Endodermal cell (in vitro differentiated cells): ENCODE results near the gene LIPK. TPM values are rescaled to one million over a fixed set of nuclear protein-coding genes. Genes with fewer than 3 reads are reported as not detected.

ENCODE experiments used
- DNase-seq: peaks from one replicate; pipeline ENCODE4 v3.0.0-alpha.2; 2017
- H3K27ac ChIP-seq: 2 replicates; pipeline ENCODE4 v1.5.1; 2013; ENCODE audit warnings: mild to moderate bottlenecking, low read depth, low read length, moderate library complexity
- H3K27me3 ChIP-seq: 2 replicates; pipeline ENCODE4 v1.6.1; 2013; ENCODE audit warnings: mild to moderate bottlenecking, low read length, moderate library complexity; ENCODE audit not compliant: insufficient read depth, control insufficient read depth, poor library complexity, severe bottlenecking
- H3K36me3 ChIP-seq: 2 replicates; pipeline ENCODE4 v1.7.0; 2013; ENCODE audit warnings: mild to moderate bottlenecking, low read length, moderate library complexity; ENCODE audit not compliant: control insufficient read depth, insufficient read depth
- H3K4me1 ChIP-seq: one replicate; pipeline ENCODE4 v1.7.0; 2013; ENCODE audit warnings: low read length; ENCODE audit not compliant: control insufficient read depth, insufficient read depth
- H3K4me3 ChIP-seq: 2 replicates; pipeline ENCODE4 v1.5.1; 2013; ENCODE audit warnings: mild to moderate bottlenecking, low read length, moderate library complexity
- H3K9ac ChIP-seq: 2 replicates; pipeline ENCODE4 v1.6.1; 2013; ENCODE audit warnings: mild to moderate bottlenecking, low read length, moderate library complexity; ENCODE audit not compliant: poor library complexity, severe bottlenecking; ENCODE audit errors: extremely low read depth
- H3K9me3 ChIP-seq: 2 replicates; pipeline ENCODE4 v1.6.1; 2013; ENCODE audit warnings: mild to moderate bottlenecking, low read length, moderate library complexity; ENCODE audit not compliant: control insufficient read depth
- H3K27ac Mint-ChIP-seq: 2 replicates; pipeline ENCODE4 v1.8.0; 2020; ENCODE audit warnings: mixed read lengths
- H3K27me3 Mint-ChIP-seq: 2 replicates; pipeline ENCODE4 v1.8.0; 2021; ENCODE audit warnings: mild to moderate bottlenecking, mixed read lengths; ENCODE audit not compliant: insufficient read depth
- H3K36me3 Mint-ChIP-seq: 2 replicates; pipeline ENCODE4 v1.8.0; 2020; ENCODE audit warnings: low read depth, mixed read lengths
- H3K4me1 Mint-ChIP-seq: 2 replicates; pipeline ENCODE4 v1.8.0; 2020; ENCODE audit warnings: mixed read lengths
- H3K4me3 Mint-ChIP-seq: 2 replicates; pipeline ENCODE4 v1.8.0; 2020; ENCODE audit warnings: mild to moderate bottlenecking, moderate library complexity, mixed read lengths
- H3K9me3 Mint-ChIP-seq: 2 replicates; pipeline ENCODE4 v1.8.0; 2020; ENCODE audit warnings: mild to moderate bottlenecking, mixed read lengths
- CTCF ChIP-seq: fragments of 200-600 bp; sonication (generic); conservative IDR thresholded peaks from 2 replicates; pipeline ENCODE4 v1.5.0; 2021; ENCODE audit warnings: antibody characterized with exemption, mild to moderate bottlenecking
- WGBS, 2 experiments: methylation state at CpG; one replicate each; pipeline versions ENCODE4 v1.1.5 to v1.1.7; 2013; ENCODE audit warnings: missing lambda C conversion rate in 2 of 2, mixed read lengths in 1 of 2; ENCODE audit not compliant: insufficient coverage in 1 of 2, insufficient read length in 1 of 2; 5-methylcytosine and 5-hydroxymethylcytosine counted together
- total RNA-seq, 2 donors: library from RNA; stranded (reverse); fragmentation: NEBNext Ultra II Directional in 1 of 2; extraction: Animal tissue kit (Norgen Biotek cat#: 25700) in 1 of 2; gene quantifications; 2 replicates in 1 of 2; 3 replicates in 1 of 2; pipeline ENCODE4 v1.2.1, GENCODE V29; 2021

Gene LIPK
- total RNA-seq, 2 donors from 2014 or later = not detected

- H3K27ac ChIP-seq = no peak overlapping the region
- Mint-ChIP-seq H3K4me3 (no peak overlapping the region), H3K27me3 (peaks cover 6% of the 10 kb centered on the region), H3K27ac (no peak overlapping the region), H3K36me3 (no peaks in the 10 kb centered on the region), H3K4me1 (no peaks in the 10 kb centered on the region), H3K9me3 (no peaks in the 10 kb centered on the region)
- H3K4me1 ChIP-seq = no peaks in the 10 kb centered on the region
- H3K9me3 ChIP-seq = no peaks in the 10 kb centered on the region
- no peak for TF ChIP-seq CTCF
- DNase-seq = no peak
- 87 to 92% methylated on average over 2 to 3 of the region's 4 CpGs for WGBS, 2 experiments
- no peak overlapping the region for H3K9ac ChIP-seq
- no peak overlapping the region for H3K4me3 ChIP-seq
- no peaks in the 10 kb centered on the region for H3K27me3 ChIP-seq
- no peaks in the 10 kb centered on the region for H3K36me3 ChIP-seq
Measured at GRCh38 chr10:88682491-88682890, 23.6 kb upstream of the LIPK start.

DNA sequence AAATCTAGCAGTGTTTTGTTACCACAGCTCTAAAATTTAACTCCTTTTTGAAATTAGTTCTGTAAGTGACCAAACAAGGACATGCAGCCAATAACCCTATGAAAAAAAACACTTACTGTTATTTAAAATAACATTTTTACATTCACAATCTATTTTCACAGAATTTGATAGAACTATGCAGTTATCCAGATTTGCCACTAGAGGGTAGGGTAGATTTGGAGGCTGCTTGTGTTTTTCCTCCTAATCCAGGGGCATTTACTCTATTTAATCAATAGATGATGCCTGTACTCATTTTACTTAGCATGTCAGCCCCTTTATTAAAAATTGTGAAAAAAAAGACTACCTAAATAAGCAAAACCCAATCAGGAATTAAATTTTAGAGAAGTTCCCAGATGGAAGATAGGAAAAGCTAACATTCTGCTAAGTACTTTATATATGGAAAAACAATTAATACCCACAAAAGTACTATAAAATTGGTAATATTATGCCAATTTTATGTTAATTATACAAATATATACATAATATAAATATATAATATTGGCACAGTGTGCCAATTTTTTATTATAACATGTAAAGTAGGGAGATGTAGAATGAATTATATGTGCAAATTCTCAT lies 18.1 kb upstream of the LIPK start:
- Mint-ChIP-seq H3K4me1 (no peaks in the 10 kb centered on the region), H3K36me3 (no peaks in the 10 kb centered on the region), H3K4me3 (no peak overlapping the region), H3K9me3 (no peaks in the 10 kb centered on the region), H3K27ac (no peak overlapping the region), H3K27me3 (peaks cover 12% of the 10 kb centered on the region)
- Histone ChIP-seq H3K4me1 (no peaks in the 10 kb centered on the region), H3K4me3 (no peak overlapping the region), H3K27ac (no peak overlapping the region), H3K9me3 (no peaks in the 10 kb centered on the region), H3K27me3 (no peaks in the 10 kb centered on the region), H3K9ac (no peak overlapping the region), H3K36me3 (no peaks in the 10 kb centered on the region)
- peak; percentile 89 for TF ChIP-seq CTCF
- DNase-seq = no peak

GRCh38 chr10:88689366-88689765 lies 16.7 kb upstream of the LIPK start:
- WGBS, 2 experiments = 93 to 100% methylated on average over 5 to 6 of the region's 6 CpGs
- peaks cover 4% of the 10 kb centered on the region for H3K4me1 Mint-ChIP-seq
- no peak overlapping the region for H3K27ac ChIP-seq

More at GRCh38 chr10:88689366-88689765, 16.7 kb upstream of the LIPK start:
- no peak overlapping the region for H3K9ac ChIP-seq
- Mint-ChIP-seq H3K36me3 (no peaks in the 10 kb centered on the region), H3K9me3 (no peaks in the 10 kb centered on the region), H3K27me3 (peaks cover 10% of the 10 kb centered on the region), H3K4me3 (no peak overlapping the region), H3K27ac (no peak overlapping the region)
- no peak overlapping the region for H3K4me3 ChIP-seq
- TF ChIP-seq CTCF = no peak
- no peaks in the 10 kb centered on the region for H3K4me1 ChIP-seq
- H3K9me3 ChIP-seq = no peaks in the 10 kb centered on the region
- no peaks in the 10 kb centered on the region for H3K36me3 ChIP-seq
- no peak for DNase-seq
- no peaks in the 10 kb centered on the region for H3K27me3 ChIP-seq
